SH-SY5Y (cell line): Measurements from ENCODE around the gene COL20A1.

Source experiments
- GATA2 ChIP-seq: IDR thresholded peaks from 2 replicates; pipeline ENCODE4 v1.6.1; 2011; ENCODE audit warnings: mild to moderate bottlenecking, low read depth, low read length
- GATA3 ChIP-seq: IDR thresholded peaks from 2 replicates; pipeline ENCODE4 v1.6.1; 2011; ENCODE audit warnings: low read depth, mild to moderate bottlenecking, low read length, moderate library complexity

GRCh38 chr20:63298731-63299312 lies 5.8 kb downstream of the COL20A1 start:
- TF ChIP-seq GATA2 (no peak), GATA3 (no peak)
